Activated naive CD8-positive, alpha-beta T cell treated with anti-CD3 and anti-CD28 coated beads for 36 hours (primary cell): ENCODE data around the gene OR52M1. TPM values are rescaled to one million over a fixed set of nuclear protein-coding genes. Genes with fewer than 3 reads are reported as not detected.
A peak's percentile ranks its signal among the peaks of the same experiment; 100 is the strongest.
"Not testable (repeated sequence)": the region's sequence is repeated elsewhere in the genome, so short reads cannot be mapped to it uniquely, and the experiment has no call there.

Experiments
- DNase-seq: peaks from one replicate; pipeline ENCODE4 v3.0.0; 2021
- H3K27ac Mint-ChIP-seq: one replicate; pipeline ENCODE4 v1.8.0; 2022; ENCODE audit warnings: mild to moderate bottlenecking, moderate library complexity, mixed read lengths
- H3K27me3 Mint-ChIP-seq: one replicate; pipeline ENCODE4 v1.8.0; 2022; ENCODE audit warnings: mild to moderate bottlenecking, mixed read lengths
- H3K36me3 Mint-ChIP-seq: one replicate; pipeline ENCODE4 v1.8.0; 2021; ENCODE audit warnings: mild to moderate bottlenecking, mixed read lengths
- H3K4me1 Mint-ChIP-seq: one replicate; pipeline ENCODE4 v1.8.0; 2021; ENCODE audit warnings: mixed read lengths
- H3K4me3 Mint-ChIP-seq: one replicate; pipeline ENCODE4 v1.8.0; 2022; ENCODE audit warnings: mild to moderate bottlenecking, moderate library complexity, mixed read lengths
- H3K9me3 Mint-ChIP-seq: one replicate; pipeline ENCODE4 v1.8.0; 2022; ENCODE audit warnings: mixed read lengths
- total RNA-seq, 2 experiments: library from RNA; stranded (reverse); gene quantifications; one replicate each; pipeline ENCODE4 v1.2.3, GENCODE V29; 2021

OR52M1 gene, protein sequence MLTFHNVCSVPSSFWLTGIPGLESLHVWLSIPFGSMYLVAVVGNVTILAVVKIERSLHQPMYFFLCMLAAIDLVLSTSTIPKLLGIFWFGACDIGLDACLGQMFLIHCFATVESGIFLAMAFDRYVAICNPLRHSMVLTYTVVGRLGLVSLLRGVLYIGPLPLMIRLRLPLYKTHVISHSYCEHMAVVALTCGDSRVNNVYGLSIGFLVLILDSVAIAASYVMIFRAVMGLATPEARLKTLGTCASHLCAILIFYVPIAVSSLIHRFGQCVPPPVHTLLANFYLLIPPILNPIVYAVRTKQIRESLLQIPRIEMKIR
- not detected for total RNA-seq

DNA sequence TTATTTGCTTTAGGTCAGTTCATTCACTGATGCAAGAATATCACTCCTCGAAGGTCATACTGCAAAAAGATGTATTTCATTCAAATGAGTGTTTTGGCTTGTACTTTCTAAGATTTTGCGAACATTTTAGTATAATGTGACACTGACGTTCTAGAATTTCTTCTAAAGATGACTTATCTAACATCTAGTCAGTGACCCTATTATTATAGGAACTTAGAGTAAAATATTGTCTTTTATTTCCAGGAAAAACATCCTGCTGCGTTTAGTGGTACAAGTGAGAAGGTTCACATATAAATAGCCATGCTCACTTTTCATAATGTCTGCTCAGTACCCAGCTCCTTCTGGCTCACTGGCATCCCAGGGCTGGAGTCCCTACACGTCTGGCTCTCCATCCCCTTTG is at the start of gene OR52M1:
Gene OR52M1, plus strand, starts transcription at position 301 of the 400 bp plus-strand sequence. Its CDS starts 0 bp downstream, at position 301.
- Mint-ChIP-seq H3K36me3 (no peaks in the 10 kb centered on the region), H3K27me3 (peaks cover 5% of the 10 kb centered on the region), H3K4me3 (no peak within 1 kb of the TSS), H3K27ac (no peak within 1 kb of the TSS), H3K4me1 (peaks cover 3% of the 10 kb centered on the region), H3K9me3 (no peaks in the 10 kb centered on the region)
- DNase-seq, result no peak

DNA sequence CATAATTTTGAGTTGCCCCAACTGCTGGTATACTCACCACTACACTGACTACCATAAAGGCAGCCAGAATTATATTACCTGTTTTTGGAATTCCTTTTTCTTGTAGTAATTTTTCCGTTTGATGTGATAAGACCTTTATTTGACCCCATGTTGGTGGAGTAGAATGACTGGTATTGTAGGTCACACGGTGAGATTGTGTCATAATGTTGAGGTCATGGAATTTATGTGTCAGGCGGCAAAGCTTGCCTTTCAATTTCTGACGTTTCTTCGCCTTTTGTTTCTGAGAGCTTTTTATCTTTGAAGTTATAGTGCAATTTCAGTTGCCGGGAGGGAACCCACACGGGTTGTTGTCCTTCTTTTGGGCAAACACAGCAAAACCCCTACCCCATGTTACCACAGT is 49.5 kb upstream of the OR52M1 start:
- peak; percentile 11 for DNase-seq
- Mint-ChIP-seq H3K36me3 (no peaks in the 10 kb centered on the region), H3K9me3 (no peaks in the 10 kb centered on the region), H3K4me1 (peaks cover 6% of the 10 kb centered on the region), H3K27ac (no peak overlapping the region), H3K27me3 (peaks cover 8% of the 10 kb centered on the region), H3K4me3 (no peak overlapping the region)

DNA sequence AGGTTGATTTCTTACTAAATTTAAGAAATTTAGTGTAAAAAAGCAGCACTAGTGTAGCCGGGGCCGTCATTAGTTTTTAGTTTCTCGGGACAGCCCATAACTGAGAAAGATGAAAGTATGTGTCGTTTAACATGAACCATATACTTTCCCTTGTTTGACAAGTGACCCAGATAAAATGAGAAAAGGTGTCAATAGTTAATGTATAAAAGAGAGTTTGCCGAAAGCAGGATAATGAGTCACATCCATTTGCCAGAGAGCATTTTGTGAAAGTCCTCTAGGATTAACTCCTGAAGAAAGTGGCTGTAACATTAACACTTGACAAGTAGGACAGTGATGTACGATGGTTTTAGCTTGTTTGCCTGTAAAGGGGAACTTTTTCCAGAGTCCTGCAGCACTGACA is 49.0 kb upstream of the OR52M1 start:
- no peak overlapping the region for H3K27ac Mint-ChIP-seq
- no peaks in the 10 kb centered on the region for H3K9me3 Mint-ChIP-seq
- H3K27me3 Mint-ChIP-seq, result peaks cover 8% of the 10 kb centered on the region
- peaks cover 6% of the 10 kb centered on the region for H3K4me1 Mint-ChIP-seq
- H3K36me3 Mint-ChIP-seq, result no peaks in the 10 kb centered on the region
- no peak overlapping the region for H3K4me3 Mint-ChIP-seq
- DNase-seq, result no peak

DNA sequence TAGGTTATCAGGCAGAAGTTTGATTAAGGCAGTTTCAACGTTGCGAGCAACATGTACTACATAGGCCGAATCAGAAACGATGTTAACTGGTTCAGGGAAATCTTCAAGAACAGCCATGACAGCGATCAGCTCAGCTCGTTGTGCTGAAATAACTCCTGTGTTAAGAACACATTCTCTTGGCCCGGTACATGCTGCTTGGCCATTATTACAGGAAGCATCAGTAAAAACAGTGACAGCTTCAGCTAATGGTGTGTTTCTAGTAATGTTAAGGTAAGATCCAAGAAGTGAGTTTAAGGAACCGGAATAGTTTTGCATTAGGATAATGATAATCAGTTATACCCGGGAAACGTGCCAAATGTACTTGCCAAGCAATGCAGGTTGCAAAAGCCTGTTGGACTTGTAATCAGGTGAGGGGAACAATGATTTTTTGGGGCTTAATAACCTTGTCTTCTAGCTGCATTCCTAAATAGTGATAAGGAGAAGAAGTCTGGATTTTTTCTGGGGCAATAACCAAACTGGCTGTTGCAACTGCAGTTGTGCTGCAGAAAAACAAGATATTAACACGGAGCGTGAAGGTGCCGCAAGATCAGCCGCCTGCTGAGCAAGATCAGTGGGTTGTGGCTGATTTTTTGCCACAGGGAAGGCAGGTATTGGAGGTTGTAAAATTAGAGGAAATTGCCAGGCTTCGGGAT is 48.3 kb upstream of the OR52M1 start:
- peaks cover 6% of the 10 kb centered on the region for H3K4me1 Mint-ChIP-seq

DNA sequence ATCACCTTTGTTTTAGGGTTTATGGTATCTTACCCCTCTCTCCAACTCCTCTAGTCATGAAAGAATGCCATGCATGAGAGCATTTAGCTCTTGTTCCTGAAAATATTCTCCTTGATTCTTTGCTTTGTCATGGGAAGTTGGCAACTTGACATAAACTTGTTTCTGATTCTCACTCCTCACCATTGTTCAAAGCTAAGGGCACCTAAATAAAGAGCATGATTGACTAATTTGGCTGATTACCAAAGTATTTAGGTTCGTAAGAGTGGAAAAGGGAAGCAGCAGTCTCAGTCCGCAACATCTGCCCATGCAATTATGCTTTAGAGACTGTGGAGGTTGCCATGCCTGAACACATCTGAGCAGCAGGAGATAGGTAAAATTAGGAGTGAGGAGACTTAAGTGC is 36.1 kb upstream of the OR52M1 start:
- H3K4me3 Mint-ChIP-seq, result no peak overlapping the region
- no peak overlapping the region for H3K27ac Mint-ChIP-seq
- H3K27me3 Mint-ChIP-seq, result peaks cover 13% of the 10 kb centered on the region
- peaks cover 5% of the 10 kb centered on the region for H3K4me1 Mint-ChIP-seq
- H3K36me3 Mint-ChIP-seq, result no peaks in the 10 kb centered on the region
- no peak for DNase-seq
- H3K9me3 Mint-ChIP-seq, result peaks cover 2% of the 10 kb centered on the region

More for the DNA sequence above, 48.3 kb upstream of the OR52M1 start:
- Mint-ChIP-seq H3K27ac (no peak overlapping the region), H3K9me3 (no peaks in the 10 kb centered on the region), H3K36me3 (no peaks in the 10 kb centered on the region), H3K4me3 (no peak overlapping the region), H3K27me3 (peaks cover 8% of the 10 kb centered on the region)
- no peak for DNase-seq

DNA sequence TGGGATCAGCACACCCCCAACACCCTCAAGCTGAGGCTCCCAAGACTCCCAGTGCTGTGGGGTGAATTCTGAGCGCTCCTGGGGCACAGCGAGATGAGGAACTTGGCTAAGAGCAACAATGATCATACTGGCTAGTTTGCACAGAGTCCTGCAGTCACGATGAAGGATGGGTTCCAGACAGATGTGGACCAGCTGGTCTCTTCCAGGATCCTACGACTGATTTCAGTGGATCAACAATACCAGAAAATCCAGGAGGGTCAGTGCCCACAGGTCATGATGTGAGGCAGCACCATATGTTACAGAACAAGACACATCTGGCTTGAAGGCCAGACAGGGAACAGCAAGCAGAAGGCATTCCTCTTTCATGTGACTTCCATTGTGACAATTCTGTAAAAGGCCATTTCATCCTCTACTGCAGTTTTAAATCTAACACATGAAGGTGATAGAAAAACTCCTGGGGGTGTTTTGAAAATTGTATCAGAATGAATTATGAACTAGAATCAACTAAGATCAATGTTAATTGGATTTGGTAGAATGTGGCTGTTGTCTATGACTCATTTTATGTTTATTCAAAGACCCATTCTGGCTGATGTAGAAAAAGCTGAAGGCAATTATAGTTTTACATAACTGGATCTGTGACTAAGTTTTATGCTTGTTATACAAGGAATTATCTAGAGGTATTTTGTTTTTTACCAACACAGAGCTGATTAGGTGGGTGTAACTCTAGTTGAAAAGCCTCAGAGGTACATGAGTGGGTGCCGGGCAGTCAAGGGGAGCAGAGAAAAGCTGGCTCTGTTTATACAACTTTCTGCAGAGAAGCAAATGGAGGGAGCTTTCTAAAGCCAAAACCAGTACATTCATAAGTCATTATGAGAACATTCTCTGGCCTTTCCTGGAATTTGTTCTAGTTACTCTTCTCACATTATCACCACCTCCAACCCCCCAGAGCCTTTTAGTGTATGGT is 33.4 kb upstream of the OR52M1 start:
- Mint-ChIP-seq H3K27me3 (peaks cover 13% of the 10 kb centered on the region), H3K9me3 (peaks cover 2% of the 10 kb centered on the region), H3K36me3 (no peaks in the 10 kb centered on the region), H3K4me3 (no peak overlapping the region), H3K27ac (no peak overlapping the region), H3K4me1 (peaks cover 5% of the 10 kb centered on the region)
- DNase-seq, result no peak

DNA sequence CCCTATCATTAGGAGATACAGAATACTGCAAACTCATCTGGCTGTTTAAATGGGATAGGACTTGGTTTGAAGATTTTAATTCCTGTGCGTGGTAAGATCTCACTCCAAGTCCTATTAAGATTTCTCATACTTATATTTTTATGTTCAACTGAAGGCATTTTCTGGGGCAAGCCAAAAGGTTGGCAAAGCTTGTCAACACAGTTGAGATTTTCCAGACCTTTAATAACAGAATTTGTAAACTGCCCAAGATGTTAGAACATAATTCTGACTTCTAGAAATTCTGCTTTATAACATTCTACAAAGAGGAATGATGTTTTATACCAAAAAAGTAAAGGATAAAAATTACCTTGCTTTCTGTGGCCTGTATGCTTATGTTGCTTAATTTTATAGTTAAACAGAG is 30.8 kb upstream of the OR52M1 start:
- DNase-seq, result no peak
- Mint-ChIP-seq H3K27ac (no peak overlapping the region), H3K4me3 (no peak overlapping the region), H3K36me3 (no peaks in the 10 kb centered on the region), H3K4me1 (peaks cover 5% of the 10 kb centered on the region), H3K9me3 (no peaks in the 10 kb centered on the region), H3K27me3 (peaks cover 5% of the 10 kb centered on the region)

DNA sequence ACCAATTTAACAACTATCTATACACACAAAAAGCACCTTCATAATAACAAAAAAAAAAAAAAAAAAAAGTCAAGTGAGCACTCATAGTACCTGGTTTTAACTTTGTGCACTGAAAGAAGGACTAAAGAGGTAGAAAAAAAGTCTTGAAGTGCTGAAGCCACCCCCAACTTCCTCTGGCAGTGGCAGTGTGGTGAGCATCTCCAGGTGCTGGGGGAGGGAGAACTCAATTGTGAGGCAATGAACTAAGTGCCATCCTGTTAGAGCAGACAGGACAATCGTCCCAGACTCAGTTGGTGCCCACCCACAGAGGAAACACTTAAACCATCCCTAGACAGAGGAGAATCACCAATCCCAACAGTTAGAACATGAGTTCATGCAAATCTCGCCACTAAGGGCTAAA is 22.7 kb upstream of the OR52M1 start:
- Mint-ChIP-seq H3K9me3 (no peaks in the 10 kb centered on the region), H3K27me3 (peaks cover 2% of the 10 kb centered on the region), H3K4me1 (peaks cover 4% of the 10 kb centered on the region), H3K4me3 (no peak overlapping the region), H3K27ac (no peak overlapping the region), H3K36me3 (no peaks in the 10 kb centered on the region)
- no peak for DNase-seq

DNA sequence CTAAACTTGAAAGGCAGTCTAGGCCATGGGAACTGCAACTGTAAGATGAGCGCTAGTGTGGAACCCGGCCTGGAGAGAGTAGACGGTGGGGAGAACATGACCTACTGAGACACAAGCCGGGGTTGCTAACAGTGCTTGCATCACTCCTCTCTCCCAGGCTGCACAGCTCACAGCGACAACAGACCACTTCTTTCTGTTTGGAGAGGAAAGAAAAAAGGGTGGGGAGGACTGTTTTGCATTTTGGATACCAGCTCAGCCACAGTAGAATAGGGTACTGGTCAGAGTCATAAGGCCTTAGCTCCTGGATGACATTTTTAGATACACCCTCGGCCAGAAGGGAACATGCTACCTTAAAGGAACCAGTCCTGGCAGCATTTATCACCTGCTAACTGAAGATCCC is 22.2 kb upstream of the OR52M1 start:
- Mint-ChIP-seq H3K27ac (no peak overlapping the region), H3K9me3 (no peaks in the 10 kb centered on the region), H3K36me3 (no peaks in the 10 kb centered on the region), H3K27me3 (peaks cover 3% of the 10 kb centered on the region), H3K4me3 (no peak overlapping the region), H3K4me1 (peaks cover 4% of the 10 kb centered on the region)
- DNase-seq, result no peak

DNA sequence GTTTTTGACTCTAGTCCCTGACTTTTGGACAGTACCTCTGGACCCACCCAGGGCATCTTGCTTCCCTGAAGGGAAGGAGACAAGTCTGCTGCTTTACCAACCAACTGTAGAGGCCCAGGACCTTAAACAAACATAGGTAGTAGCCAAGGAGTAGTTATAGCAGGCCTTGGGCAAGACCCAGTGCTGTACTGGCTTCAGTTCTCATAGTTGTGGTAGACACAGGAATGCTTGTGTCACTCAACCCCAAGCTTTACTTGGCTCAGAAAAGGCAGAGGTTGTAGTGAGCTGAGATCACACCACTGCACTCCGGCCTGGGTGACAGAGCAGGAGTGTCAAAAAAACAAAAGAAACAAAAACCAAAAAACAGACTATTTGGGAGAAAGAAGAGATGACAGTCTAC is 21.3 kb upstream of the OR52M1 start:
- peaks cover 10% of the 10 kb centered on the region for H3K27me3 Mint-ChIP-seq
- H3K4me3 Mint-ChIP-seq, result no peak overlapping the region
- no peaks in the 10 kb centered on the region for H3K36me3 Mint-ChIP-seq
- peaks cover 4% of the 10 kb centered on the region for H3K4me1 Mint-ChIP-seq
- H3K27ac Mint-ChIP-seq, result no peak overlapping the region
- no peaks in the 10 kb centered on the region for H3K9me3 Mint-ChIP-seq
- DNase-seq, result no peak

DNA sequence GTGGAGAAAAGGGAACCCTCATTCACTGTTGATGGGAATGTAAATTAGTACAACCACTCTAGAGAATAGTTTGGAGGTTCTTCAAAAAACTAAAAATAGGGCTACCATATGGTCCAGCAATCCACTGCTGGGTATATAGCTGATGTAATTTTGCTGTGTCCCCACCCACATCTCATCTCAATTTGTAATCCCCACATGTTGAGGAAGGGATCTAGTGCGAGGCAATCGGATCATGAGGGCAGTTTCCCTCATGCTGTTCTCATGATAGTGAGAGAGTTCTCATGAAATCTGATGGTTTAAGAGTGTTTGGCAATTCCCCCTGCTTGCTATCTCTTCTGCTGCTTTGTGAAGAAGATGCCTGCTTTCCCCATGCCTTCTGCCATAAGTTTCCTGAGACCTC is 17.1 kb upstream of the OR52M1 start:
- no peak overlapping the region for H3K27ac Mint-ChIP-seq
- H3K4me1 Mint-ChIP-seq, result no peaks in the 10 kb centered on the region
- no peak overlapping the region for H3K4me3 Mint-ChIP-seq
- H3K9me3 Mint-ChIP-seq, result peaks cover 2% of the 10 kb centered on the region
- H3K27me3 Mint-ChIP-seq, result peaks cover 13% of the 10 kb centered on the region
- DNase-seq, result no peak
- H3K36me3 Mint-ChIP-seq, result no peaks in the 10 kb centered on the region

DNA sequence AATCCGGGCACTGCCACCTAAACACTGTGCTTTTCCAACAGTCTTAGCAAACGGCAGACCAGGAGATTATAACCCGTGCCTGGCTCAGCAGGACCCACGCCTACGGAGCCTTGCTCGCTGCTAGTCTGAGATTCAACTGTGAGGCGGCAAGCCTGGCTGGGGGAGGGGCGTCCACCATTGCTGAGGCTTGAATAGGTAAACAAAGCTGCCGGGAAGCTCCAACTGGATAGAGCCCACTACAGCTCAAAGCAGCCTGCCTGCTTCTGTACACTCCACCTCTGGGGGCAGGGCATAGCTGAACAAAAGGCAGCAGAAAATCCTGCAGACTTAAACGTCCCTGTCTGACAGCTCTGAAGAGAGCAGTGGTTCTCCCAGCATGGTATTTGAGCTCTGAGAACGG is 13.3 kb upstream of the OR52M1 start:
- H3K4me3 Mint-ChIP-seq, H3K27ac Mint-ChIP-seq, DNase-seq, H3K9me3 Mint-ChIP-seq, H3K36me3 Mint-ChIP-seq, H3K4me1 Mint-ChIP-seq: not testable (repeated sequence)
- peaks cover 18% of the 10 kb centered on the region for H3K27me3 Mint-ChIP-seq

DNA sequence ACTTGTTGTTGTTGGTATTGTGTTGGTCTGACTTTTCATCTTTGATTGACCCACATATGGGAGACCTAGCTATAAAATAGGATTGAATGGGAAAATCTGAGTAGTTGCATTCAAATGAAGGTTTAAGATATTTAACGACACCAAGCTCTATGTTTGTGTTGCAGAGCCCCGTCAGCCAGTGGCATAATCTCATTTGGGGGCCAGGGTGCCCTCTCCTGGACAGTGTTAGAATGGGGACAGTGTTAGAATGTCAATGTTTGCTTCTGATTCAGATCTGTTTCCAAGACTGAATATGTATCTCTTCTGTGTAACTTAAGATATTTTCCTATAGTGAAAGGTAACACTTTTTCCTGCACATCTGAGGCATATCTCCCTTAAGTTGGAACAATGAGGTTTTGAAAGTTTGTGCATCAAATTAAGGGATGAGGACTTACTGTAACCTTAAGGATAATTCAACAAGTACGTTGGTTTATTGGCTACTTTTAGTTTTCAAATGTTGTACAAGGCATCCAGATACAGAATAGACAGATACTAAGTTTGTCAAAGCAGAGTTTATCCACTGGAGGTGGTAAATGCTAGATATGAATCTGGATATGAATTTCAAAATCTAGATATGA is 5.3 kb upstream of the OR52M1 start:
- Mint-ChIP-seq H3K4me1 (peaks cover 5% of the 10 kb centered on the region), H3K9me3 (no peaks in the 10 kb centered on the region), H3K27ac (no peak overlapping the region), H3K36me3 (no peaks in the 10 kb centered on the region), H3K27me3 (peaks cover 5% of the 10 kb centered on the region), H3K4me3 (no peak overlapping the region)
- DNase-seq, result peak; percentile 30

DNA sequence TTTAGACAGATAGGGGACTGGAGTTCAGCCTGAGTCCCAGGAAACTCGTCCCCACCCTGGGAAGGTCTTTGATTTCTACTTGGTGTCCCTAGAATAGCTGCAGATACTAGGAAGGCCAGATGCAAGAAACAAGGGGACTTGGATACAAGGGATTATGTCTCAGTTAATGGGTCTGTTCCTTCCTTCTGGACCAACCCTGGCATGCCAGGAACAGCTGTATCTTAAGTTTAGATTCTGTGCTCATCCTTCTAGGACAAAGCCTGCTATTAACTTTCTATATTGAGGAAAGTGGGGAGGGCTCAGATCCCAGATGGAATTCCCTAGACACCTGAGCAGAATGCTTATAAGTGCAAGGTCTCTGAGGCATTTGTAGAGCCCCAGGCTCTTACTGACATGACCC is 3.9 kb upstream of the OR52M1 start:
- Mint-ChIP-seq H3K9me3 (no peaks in the 10 kb centered on the region), H3K4me3 (no peak overlapping the region), H3K27ac (no peak overlapping the region), H3K36me3 (no peaks in the 10 kb centered on the region), H3K4me1 (peaks cover 5% of the 10 kb centered on the region), H3K27me3 (no peaks in the 10 kb centered on the region)
- DNase-seq, result no peak

DNA sequence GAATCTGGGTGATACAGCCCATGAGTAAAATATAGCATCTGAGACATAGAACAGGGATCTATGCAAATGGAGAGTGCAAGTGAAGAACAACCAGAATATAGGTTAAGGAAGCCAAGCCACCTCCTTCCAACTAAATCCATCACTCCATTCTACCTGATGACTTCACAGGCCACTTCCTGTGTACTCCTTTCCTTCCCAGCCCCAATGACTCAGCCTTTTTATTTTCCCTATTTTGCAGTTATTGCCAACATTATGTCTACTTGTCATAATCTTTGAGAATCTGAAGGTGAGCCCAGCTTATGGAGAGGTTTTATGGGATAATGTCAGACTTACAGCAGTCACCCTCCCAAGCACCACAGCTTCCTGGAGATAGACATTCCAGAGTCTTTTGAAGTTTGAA is 1.4 kb upstream of the OR52M1 start:
- Mint-ChIP-seq H3K4me3 (no peak overlapping the region), H3K27me3 (no peaks in the 10 kb centered on the region), H3K27ac (no peak overlapping the region), H3K36me3 (no peaks in the 10 kb centered on the region), H3K9me3 (no peaks in the 10 kb centered on the region), H3K4me1 (peaks cover 5% of the 10 kb centered on the region)
- no peak for DNase-seq
